Measurements from ENCODE around the gene FLG2.

GRCh38 chr1:152349611-152350010 is 10.2 kb downstream of the FLG2 start:
- no peak for TF ChIP-seq POLR2A (IDR thresholded peaks at IDR 0.05)
- TF ChIP-seq CTCF (IDR thresholded peaks at IDR 0.05) = no peak

Data from tibial nerve (tissue), 3 donors.